ENCODE data around the gene SCYGR5. TPM values are rescaled to one million over a fixed set of nuclear protein-coding genes. Genes with fewer than 3 reads are reported as not detected.
"Not testable (repeated sequence)": the region's sequence is repeated elsewhere in the genome, so short reads cannot be mapped to it uniquely, and the experiment has no call there.

Gene SCYGR5, protein sequence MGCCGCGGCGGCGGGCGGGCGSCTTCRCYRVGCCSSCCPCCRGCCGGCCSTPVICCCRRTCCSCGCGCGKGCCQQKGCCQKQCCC
- total RNA-seq: not detected
- long read RNA-seq, donor 1: 0 reads
- long read RNA-seq, donor 2: 0 reads

DNA sequence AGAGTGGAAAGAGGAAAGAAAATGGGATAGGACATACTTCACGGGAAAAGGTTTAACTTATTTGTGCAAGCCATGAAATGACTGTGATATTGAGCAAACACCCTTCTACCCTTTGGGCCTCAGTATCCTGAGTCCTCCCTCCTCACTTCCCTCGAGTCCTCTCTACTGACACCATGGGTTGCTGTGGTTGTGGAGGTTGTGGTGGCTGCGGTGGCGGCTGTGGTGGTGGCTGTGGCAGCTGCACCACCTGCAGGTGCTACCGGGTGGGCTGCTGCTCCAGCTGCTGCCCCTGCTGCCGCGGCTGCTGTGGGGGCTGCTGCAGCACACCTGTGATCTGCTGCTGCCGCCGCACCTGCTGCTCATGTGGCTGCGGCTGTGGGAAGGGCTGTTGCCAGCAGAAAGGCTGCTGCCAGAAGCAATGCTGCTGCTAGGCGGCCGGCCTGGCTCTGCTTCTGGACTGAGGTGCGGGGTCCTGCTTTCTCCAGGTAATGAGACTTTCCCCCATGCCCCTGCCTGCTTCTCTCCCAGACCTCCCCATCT is at the start of gene SCYGR5:
TSS of gene SCYGR5 (plus strand) at position 174 of the 540 bp plus-strand sequence. CDS start at position 174, 0 bp downstream.
- intact Hi-C loops (cut with DNase I): loop anchor here in 1 of 2 donors (5.0 to 10.0 kb wide), 2 partner anchors 98 to 1609 kb away; no protein-coding TSS in a partner anchor
- DNase-seq (ENCODE audit: low spot score): not testable (repeated sequence)

DNA sequence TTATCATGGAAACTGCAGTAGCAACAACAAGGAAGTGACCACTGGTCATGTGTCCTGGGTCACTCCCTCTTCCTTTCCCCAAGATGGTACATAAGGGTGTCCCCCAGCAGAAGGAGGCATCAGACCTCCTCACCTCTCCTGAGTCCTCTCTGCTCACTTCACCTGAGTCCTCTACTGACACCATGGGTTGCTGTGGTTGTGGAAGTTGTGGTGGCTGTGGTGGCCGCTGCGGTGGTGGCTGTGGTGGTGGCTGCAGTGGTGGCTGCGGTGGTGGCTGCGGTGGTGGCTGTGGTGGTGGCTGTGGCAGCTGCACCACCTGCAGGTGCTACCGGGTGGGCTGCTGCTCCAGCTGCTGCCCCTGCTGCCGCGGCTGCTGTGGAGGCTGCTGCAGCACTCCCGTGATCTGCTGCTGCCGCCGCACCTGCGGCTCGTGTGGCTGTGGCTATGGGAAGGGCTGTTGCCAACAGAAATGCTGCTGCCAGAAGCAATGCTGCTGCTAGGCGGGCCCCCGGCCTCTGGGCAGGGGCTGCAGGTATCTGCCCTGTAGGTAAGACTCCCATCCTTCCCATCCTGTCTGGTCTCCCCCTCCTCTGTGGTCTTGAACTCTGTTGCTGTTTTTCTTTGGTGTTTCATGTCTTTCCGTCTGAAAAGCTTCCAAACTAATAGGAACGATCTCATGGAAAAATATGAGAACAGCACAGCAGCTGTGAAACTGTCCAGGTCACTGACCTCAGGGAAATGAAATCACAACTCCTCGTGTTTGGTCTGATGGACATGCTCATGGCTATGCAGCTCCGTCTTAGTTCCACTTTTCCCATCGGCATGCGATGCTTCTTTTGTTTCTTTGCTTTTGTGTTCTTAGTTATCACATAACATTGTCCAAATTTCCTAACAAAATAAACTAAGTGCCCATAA is 49.0 kb upstream of the SCYGR5 start, which contains the start of gene SCYGR4:
TSS of gene SCYGR4 (plus strand) at position 183 of the 915 bp plus-strand sequence. CDS start at position 183, 0 bp downstream.
- intact Hi-C loops (cut with DNase I): loop anchor here in 1 of 2 donors (5.0 kb wide), 1 partner anchor 120 kb away; no protein-coding TSS in a partner anchor
- no peak for DNase-seq (ENCODE audit: low spot score)

DNA sequence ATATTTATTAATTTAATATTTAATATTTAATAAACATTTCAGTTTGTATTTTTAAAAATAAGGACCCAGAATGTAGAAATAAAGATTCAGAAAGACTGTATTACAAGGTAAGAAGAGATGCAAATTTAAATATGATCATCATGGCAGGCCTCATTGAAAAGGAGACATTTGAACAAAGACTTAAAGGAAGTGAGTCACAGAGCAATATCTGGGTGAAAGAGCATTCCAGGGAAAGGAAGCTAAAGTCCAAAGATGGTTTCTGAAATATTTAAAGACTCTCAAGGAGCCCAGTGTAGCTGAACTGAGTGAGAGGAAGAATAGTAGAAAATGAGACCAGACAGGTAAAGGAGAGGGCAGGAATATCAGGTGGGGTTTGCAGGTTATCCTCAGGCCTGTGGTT is 43.4 kb upstream of the SCYGR5 start:
- DNase-seq (ENCODE audit: low spot score): no peak
- intact Hi-C loops (cut with DNase I): no loop called here

DNA sequence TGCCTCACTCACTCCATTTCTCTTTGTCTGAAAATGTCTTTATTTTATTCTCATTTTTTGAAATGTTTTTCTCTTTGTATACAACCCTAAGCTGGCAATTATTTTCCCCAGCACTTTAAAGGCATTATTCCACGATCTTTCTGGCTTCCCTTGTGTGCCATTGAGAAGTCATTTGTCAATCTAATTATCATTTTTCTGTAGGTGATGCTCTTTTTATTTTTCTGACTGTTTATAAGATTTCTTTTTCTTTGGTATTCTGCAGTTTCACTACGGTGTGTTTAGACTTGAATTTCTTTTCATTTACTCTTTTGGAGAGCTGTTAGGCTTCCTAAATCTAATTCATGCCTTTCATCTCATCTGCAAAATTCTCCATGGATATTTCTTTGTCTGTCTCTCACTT is 41.2 kb upstream of the SCYGR5 start:
- no peak for DNase-seq (ENCODE audit: low spot score)
- intact Hi-C loops (cut with DNase I): no loop called here

DNA sequence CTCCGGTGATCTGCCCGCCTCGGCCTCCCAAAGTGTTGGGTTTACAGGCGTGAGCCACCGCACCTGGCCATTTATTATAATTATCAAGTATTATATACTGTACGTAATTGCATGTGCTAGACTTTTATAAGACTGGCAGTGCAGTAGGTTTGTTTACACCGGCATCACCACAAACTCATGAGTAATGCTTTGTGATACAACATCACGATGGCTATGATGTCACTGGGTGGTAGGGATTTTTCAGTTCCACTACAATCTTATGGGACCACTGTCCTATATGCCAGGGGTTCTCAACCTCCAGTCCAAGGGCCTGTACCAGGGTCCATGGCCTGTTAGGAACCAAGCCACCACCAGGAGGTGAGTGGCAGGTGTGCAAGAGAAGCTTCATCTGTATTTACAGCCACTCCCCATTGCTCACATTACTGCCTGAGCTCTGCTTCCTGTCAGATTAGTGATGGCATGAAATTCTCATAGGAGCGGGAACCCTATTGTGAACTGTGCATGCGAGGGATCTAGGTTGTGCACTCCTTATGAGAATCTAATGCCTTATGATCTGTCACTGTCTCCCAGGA is 39.9 kb upstream of the SCYGR5 start:
- DNase-seq (ENCODE audit: low spot score): no peak
- intact Hi-C loops (cut with DNase I): no loop called here

DNA sequence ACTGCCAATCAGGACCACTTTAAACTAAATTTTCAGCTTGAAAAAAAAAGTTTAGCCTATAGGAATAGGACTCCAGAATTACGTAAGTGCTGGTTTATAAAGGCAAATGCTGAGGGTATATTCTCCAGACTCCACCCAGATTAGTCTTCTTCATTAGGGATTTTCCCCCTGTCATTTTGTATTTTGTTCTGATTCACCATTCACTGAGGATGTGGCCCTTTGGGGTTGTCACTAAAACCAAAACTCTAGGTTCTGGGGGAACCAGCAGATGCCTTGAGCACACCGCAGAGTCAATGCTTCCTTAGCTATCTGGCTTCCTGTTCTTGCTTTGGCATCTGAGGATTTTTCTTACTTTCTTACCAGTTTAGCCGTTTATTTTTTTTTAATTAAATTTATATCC is 38.8 kb upstream of the SCYGR5 start:
- intact Hi-C loops (cut with DNase I): no loop called here
- no peak for DNase-seq (ENCODE audit: low spot score)

DNA sequence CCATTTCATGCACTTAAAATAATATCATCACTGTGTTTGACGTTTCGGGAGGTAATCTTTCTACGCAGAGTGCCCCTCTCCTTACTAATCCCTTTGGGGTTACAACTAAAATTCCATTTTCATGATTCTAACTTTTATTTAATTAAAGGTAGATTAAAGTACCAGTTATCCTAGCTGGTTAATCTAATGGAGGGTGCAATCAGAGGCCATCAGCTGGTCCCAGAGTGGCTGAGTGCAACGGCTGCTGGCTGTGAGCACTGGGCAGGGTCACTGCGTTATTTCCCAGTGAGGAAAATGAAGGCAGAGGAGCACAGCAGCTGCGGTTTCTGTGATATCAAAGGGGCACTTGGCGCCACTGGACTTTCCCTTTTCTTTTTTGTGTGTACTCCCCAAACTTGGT is 37.2 kb upstream of the SCYGR5 start:
- no peak for DNase-seq (ENCODE audit: low spot score)
- intact Hi-C loops (cut with DNase I): no loop called here

DNA sequence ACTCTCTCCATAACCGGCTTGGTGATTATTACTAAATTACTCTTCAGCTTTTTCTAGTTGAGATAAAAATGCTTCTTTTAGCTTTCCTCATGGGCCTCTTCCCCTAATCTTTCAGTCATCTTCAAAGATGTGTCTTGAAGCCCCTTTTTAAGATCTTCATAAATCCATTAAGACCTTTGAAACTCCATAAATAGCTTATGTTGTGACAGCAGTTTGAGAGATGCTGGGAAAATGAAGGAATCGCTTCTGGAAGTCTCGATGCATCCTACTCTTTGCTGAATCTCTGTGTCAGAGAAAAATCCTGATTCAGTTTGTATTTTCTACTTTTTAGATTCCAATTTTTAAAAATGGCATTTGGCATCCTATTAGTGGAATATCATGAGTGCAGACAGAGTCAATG is 36.3 kb upstream of the SCYGR5 start:
- intact Hi-C loops (cut with DNase I): no loop called here
- DNase-seq (ENCODE audit: low spot score): no peak

DNA sequence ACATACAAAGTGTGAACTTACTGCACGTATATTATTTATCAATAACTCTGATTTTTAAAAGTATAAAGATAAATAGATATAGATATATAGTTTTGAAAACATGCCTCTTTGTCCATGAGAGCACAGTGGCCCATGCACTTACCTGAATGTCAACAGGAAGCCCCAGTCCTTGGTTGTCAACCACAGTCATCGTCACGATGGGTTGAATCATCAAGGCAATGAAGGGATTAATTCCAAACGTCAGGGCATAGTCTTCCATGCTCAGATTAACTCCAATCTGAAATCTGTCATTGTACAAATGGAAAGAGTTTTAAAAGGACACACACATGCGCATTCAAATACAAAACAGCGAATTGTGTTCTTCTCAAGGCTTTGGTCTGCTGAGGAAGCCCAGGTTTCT is 33.8 kb upstream of the SCYGR5 start:
- intact Hi-C loops (cut with DNase I): no loop called here

DNA sequence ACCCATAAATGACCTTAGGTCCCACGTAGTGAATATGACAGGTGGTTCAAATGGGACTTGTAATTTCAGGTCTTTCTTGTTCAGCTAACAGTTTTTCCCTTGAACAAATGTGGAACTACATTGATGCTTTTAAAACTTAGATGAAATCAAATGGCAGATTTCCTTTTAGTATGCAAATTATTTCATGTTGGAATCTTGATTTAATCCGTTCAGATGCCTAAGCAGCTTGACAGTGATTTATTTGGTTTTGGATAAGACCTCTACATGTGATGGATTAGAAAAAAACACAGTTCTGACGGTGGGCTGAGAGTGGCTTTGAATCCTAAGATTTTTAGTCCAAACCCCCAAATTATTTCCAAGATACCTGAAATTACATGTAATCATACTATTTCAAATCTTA is 32.4 kb upstream of the SCYGR5 start:
- no peak for DNase-seq (ENCODE audit: low spot score)
- intact Hi-C loops (cut with DNase I): no loop called here

More for the DNA sequence above, 33.8 kb upstream of the SCYGR5 start:
- no peak for DNase-seq (ENCODE audit: low spot score)

DNA sequence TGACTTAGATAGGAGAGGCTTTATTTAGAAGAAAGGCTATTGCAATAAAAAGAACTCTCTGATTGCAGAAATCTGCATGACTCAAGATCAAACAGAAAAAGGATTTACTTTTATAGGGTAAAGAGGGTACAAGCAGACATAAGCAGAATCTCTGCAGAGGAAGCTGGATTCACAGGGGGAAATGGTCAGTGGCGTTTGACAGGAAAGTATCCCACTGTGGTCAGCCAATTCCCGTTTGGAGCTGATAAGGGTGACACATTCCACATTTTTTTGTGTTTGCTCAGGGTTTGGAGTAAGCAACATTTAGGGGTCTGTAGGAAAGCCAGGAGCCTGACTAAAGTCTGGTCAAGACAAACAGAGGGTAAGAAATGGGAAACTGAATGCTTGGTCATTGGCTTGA is 23.9 kb upstream of the SCYGR5 start:
- intact Hi-C loops (cut with DNase I): no loop called here
- no peak for DNase-seq (ENCODE audit: low spot score)

DNA sequence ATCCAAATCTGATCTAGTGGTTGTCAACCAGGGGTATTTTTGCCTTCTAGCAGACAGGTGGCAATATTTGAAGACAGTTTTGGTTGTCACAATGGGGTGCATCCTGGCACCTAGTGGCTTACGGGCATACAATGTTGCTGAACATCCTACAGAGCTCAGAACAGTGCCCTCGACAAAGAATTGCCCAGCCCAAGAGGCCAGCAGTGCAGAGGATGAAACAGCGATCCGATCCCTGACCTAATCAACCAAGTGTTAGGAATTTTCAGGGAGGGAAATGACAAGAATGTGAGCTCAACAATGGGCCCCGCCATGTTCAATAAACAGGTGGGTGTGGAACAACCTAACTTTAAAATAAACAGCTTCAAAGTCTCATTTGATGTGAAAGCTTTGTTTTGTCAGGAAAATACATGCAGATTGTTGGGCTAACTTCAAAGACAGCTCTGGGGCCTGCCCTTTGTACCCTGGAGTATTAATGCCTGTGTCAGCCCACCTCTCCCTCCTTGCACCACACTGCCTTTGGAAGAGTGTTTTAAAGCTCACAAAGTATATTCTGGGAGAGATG is 22.5 kb upstream of the SCYGR5 start:
- intact Hi-C loops (cut with DNase I): no loop called here
- no peak for DNase-seq (ENCODE audit: low spot score)

DNA sequence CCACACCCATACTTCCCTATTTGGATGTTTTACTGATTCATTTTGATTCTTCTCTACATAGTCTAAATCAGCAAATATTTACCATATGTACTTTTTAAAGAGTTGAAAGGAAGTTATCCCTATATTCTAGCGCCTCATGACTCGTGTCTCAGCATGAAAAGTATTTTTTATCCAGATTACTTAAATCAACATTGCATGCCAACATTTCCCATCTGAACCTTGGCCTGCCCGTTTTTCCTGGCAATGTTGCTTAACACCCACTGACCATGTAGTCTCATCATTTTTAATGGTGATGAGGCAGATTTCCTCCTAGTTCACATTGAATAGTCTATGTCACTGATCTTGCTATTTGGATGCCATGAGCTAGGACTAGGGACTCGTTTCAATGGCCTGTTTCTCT is 13.2 kb upstream of the SCYGR5 start:
- no peak for DNase-seq (ENCODE audit: low spot score)
- intact Hi-C loops (cut with DNase I): loop anchor here in 1 of 2 donors (10.0 kb wide), 1 partner anchor 249 kb away; no protein-coding TSS in a partner anchor

DNA sequence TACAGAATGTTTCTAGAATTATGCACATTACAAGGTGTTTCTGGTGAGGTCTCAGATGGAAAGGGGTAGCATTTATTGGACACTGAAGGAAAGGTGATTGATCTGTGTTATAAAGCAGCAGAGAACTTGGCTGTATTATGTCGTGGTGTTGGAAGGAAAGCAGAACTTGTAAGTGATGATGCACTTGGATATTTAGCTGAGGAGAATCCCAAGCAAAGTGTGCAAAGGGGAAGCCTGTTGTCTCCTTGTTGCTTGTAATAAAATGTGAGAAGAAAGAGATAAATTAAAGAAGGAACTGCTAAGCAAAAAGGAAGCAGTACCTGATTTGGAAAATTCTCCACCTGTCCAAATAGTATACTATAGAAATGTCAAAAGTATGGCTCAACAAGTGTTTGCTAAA is 12.2 kb upstream of the SCYGR5 start:
- no peak for DNase-seq (ENCODE audit: low spot score)
- intact Hi-C loops (cut with DNase I): loop anchor here in 1 of 2 donors (10.0 kb wide), 1 partner anchor 250 kb away; no protein-coding TSS in a partner anchor

DNA sequence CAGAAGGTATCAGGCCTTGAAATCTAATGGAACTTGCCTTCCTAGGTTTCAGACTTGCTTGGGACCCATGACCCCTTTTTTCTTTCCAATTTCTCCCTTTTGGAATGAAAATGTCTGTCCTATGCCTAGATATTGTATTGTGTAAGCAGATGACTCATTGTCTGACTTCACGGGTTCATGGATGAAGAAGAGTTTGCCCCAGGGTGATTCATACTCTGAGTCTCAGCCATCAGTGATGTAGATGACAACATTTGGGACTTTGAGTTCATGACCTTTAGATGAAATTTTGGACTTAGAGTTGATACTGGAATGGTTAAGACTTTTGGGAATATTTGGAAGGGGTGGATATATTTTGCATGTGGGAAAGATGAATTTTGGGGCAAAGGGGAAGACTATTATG is 11.2 kb upstream of the SCYGR5 start:
- intact Hi-C loops (cut with DNase I): loop anchor here in 1 of 2 donors (10.0 kb wide), 1 partner anchor 251 kb away; no protein-coding TSS in a partner anchor
- no peak for DNase-seq (ENCODE audit: low spot score)

DNA sequence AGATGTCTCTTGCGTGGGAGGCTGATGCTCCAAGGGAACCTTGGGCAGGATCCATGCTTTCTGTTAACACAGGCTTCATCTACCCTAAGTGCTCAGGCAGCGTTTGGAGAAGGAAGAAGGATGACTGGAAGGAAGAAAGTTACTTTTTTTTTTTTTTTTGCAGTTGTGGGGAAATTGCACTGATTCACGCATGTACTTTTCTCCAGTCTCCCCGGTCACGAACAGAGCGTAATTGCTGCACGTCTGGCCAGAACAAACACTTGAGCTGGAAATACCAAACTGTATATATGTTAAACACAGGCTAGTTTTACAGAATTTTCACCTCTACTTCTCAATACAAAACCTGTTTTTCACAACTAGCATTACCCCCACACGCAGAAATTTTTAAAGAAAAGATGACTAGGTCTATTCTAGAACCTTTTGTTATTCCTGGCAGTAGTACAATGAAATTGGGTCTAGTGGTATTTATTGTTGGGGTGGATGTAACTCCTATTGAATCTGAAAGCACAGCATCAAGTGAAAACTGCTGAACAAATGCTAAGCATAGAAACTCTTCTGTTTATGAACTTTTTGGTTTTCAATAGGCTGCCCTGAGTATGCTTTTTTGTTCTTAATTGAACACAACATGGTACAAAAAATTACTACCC is 9.3 kb upstream of the SCYGR5 start:
- intact Hi-C loops (cut with DNase I): loop anchor here in 1 of 2 donors (1.0 to 10.0 kb wide), 2 partner anchors 29 to 253 kb away; no protein-coding TSS in a partner anchor
- no peak for DNase-seq (ENCODE audit: low spot score)

DNA sequence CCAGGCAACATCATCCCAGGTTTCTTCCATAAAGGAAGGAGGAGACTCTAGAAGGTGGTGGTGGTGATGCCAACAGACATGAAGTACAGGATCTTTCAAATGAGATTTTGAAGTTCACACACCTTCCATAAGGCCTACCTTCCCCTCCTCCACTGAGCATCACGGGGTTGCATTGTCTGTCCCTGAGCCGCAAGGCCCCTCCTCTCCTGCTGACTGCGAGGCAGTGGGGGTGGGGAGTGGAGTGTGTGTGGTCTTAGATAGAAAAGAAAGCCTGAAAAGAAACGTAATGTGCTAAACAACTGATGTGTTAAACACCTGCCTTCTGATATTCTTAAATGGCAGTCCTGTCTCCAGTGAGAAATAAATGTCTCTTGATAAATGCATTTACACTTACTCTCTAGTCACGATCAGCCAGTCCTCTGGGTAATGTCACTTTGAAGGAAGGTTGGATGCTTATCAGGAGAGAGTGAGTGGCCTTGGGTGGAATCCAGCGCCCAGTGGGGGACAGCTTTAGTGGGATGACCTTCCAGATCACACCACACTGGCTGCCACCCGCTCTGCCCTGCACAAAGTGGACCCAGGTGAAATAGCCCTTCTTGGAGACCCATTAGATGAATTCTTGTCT is 5.5 kb upstream of the SCYGR5 start:
- DNase-seq (ENCODE audit: low spot score): no peak
- intact Hi-C loops (cut with DNase I): loop anchor here (5.0 to 10.0 kb wide), 2 partner anchors 104 to 111 kb away; no protein-coding TSS in a partner anchor

DNA sequence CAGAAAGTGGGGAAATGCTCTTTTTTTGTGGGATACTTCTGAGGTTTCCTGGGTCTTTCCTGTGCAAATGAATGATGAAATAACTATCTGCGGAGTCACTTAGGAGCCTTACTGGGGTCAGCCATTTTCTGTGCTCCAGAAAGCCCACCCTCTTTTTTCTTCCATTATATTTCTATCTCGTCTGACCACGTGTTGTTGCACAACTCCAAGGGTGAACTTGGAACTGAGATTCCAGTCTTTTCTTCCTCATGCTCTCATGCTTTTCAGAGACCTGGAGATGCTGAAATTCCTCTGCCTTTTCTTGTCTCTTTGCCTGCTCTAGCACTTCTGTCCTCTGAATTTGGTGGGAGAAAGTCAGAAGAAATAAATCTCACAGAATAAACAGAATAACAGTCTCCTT is 4.8 kb upstream of the SCYGR5 start:
- intact Hi-C loops (cut with DNase I): loop anchor here (5.0 to 10.0 kb wide), 2 partner anchors 103 to 110 kb away; no protein-coding TSS in a partner anchor
- no peak for DNase-seq (ENCODE audit: low spot score)
